GM13977 (cell line): Measurements from ENCODE around the gene PGGHG.

Experiments used
- DNase-seq: peaks from one replicate; pipeline ENCODE4 v3.0.0; 2012; ENCODE audit warnings: low spot score
- in situ Hi-C: fragments of 300-500 bp; cut with MboI; formaldehyde crosslinking; loops from one replicate; pipeline ENCODE4 v1.12.0; 2022; ENCODE audit warnings: low sequenced_read_pairs, low pct_unique_long_range_greater_than_20kb, mixed read lengths, inconsistent platforms; ENCODE audit not compliant: unreplicated experiment
- TF ChIP-seq, protein P1 (sequence below): IDR thresholded peaks from 2 replicates; pipeline ENCODE4 v1.5.1; 2012; ENCODE audit warnings: mild to moderate bottlenecking, control low read depth; ENCODE audit not compliant: insufficient read depth; ENCODE audit errors: extremely low read depth, missing control alignments

The PGGHG gene

DNA sequence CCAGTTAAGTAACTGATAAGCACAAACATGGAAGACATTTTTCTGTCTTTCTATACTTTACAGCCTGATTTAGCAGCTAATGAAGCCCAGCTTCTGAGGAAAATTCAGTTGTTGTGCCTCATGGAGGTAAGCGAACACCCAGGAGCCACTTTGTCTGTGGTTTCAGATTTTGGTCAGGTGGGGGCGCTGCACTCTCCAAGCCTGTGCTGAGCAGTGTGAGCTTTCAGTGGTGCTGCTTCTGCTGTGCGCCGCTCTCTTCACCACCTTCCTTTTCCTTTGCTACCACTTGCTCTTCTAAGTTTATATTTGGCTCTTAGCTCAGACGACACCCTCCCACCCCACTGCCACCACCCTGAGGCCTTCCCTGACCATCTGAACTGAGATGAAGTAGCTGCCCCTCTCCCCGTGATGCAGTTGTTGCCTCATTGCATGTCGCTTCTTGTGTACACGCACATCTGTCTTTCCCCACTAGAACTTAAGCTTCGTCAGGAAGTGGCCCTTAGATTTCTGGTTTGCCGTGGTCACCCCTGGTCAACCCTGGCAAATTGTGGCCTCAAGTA lies 38.1 kb upstream of the PGGHG start:
- TF ChIP-seq, protein P1, sequence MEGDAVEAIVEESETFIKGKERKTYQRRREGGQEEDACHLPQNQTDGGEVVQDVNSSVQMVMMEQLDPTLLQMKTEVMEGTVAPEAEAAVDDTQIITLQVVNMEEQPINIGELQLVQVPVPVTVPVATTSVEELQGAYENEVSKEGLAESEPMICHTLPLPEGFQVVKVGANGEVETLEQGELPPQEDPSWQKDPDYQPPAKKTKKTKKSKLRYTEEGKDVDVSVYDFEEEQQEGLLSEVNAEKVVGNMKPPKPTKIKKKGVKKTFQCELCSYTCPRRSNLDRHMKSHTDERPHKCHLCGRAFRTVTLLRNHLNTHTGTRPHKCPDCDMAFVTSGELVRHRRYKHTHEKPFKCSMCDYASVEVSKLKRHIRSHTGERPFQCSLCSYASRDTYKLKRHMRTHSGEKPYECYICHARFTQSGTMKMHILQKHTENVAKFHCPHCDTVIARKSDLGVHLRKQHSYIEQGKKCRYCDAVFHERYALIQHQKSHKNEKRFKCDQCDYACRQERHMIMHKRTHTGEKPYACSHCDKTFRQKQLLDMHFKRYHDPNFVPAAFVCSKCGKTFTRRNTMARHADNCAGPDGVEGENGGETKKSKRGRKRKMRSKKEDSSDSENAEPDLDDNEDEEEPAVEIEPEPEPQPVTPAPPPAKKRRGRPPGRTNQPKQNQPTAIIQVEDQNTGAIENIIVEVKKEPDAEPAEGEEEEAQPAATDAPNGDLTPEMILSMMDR, result peak; percentile 72
- in situ Hi-C loops, result no loop called here
- DNase-seq, result peak; percentile 46

DNA sequence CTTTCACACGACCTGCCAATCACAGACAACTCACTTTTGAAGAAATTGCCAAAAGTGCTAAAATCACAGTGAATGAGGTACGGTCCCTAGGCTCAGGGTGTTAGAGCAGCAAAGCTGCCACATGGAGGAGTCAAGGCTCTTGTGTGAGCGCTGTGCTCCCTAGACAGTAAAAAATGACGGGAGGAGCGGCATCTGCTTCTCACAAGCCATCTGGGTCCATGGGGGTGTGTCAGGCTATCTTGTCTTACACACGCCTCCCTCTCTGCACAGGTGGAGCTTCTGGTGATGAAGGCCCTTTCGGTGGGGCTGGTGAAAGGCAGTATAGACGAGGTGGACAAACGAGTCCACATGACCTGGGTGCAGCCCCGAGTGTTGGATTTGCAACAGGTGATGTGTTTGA lies 37.4 kb upstream of the PGGHG start:
- in situ Hi-C loops, result no loop called here
- TF ChIP-seq, protein P1, result peak; percentile 4
- DNase-seq, result no peak

DNA sequence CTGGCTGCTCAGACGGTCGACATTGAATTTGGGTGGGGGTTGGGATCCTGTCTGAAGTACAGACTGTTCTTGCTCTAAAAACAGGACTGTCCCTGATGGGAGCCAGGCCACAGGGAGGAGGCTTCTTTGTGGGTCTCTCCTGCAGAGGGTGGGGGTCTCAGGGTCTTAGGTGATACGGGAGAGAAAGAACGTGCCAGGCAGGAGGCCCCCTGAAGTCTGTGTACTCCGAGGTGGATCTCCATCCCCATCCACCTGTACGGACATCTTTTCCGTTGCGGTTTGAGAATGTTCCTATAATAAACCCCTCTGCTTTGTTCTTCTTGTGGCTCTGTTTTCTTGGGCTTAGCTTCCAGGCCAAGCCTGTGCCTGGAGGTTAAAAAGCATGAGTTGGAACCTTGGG lies 36.3 kb upstream of the PGGHG start:
- DNase-seq, result no peak
- in situ Hi-C loops, result no loop called here
- TF ChIP-seq, protein P1, result no peak

DNA sequence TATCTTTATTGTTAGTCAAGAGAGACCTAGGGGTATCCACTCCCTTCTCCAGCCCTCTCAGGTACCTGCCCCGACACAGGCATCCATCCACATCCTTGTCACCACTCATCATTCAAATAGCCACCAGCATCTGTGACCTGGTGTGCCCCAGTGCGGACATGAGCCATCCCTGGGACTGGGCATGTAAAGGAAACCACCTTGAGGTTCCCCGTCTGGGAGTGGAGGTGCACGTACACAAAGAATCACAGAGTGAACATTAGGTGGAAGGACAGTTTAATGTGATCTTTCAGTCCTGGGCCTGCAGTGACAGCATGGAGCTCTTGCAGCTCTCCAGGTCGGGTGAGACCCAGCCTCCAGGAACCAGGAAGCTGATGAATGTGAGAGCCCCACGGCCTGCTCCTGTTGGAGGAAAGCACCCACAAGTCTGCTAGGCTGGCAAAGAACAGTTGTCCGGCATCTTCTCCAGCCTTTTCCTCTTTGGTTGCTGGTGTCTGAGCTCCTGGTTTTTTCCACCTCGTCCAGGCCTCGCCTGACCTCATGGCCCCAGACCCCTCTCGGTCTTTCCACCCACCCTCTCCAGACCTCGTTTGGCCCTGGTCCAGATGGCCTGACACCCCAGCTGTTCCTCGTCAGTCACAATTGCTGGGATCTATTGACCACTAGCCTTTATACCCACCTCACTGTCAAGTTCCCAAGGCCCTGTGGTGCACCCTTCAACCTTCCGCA lies 35.6 kb upstream of the PGGHG start:
- TF ChIP-seq, protein P1, result no peak
- no peak for DNase-seq
- in situ Hi-C loops, result no loop called here

DNA sequence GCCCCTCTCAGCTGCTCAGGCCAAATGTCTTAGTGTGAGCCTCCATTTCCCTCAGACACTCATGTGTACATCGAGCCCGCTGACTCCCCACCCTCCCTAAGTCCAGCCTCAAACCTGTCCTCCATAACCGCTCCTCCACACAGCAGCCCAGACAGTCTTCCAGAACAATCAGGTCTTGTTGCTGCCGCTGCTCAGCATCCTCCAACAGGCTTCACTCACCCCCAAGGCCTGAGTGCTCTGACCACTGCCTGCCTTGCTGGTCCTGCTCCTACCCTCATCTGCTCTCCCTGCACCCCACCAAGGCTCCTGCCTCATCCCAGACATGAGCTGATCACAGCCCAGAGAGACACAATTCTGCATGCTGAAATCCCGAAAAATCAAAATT lies 35.0 kb upstream of the PGGHG start:
- in situ Hi-C loops, result no loop called here
- TF ChIP-seq, protein P1, result no peak

DNA sequence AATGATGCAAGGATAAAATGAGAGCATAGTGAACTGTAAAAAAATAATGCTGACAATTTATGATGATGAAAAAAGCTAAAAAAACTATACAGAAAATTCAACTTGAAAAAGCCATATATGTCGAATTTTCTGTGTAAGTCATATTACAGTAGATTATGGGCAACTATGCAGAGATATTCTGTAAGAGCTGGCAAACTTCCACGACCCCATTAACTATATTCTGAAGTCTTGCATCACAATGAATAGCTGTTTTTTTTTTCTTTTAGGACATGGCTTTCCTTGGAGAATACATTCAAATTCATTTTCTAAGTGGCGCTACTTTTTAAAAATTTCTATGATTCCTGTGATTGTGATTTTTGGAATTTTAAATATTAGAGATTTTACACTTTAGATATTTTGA lies 33.8 kb upstream of the PGGHG start:
- in situ Hi-C loops, result no loop called here
- DNase-seq, result no peak
- TF ChIP-seq, protein P1, result no peak

More for the DNA sequence above, 35.0 kb upstream of the PGGHG start:
- DNase-seq, result no peak

DNA sequence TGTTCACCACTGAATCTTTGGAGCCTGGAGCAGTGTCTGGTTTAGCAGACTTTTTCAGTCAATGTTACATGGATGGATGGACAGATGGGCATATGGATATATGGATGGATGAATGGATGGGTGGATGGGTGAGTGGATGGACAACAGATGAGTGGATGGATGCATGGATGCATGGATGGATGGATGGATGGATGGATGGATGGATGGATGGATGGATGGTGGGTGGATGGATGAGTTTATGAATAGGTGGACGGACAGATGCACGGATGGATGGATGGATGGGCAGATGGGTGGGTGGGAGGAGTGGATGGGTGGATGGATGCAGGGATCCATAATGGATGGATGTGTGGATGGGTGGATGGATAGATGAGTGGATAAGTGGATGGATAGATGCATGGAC lies 33.1 kb upstream of the PGGHG start:
- in situ Hi-C loops, result no loop called here
- DNase-seq, result no peak
- TF ChIP-seq, protein P1, result no peak
